Measurements from ENCODE around the gene ADAM12.

ADAM12 gene

DNA sequence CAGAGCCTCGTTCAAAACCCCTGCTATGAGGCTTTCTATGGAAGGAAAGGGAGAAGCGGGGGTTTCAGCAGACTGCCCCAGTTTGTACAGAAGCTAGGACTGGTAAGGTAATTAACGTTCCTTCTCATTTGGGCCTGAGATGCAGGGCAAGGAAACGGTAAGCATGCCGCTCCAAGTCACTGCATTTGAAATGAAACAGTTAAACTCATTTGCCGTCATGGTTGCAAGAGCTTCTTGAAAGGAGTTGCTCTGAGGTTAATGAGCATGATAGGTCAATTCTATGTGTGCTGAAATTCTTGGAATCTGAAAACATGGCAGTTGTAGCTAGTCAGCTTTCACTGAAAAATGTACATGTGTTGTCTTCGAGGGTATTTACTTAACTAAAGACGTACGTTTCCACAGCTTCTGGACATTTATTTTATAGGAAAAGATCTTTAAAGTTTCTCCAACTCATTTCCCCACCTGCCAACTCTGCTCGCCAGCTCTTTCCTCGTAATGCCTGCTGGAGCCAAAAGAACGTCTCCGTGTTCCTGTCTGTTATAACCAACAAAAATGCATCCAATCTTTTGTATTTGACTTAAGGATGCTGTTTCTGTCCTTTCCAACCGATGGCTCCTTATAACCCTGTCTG lies 73.3 kb downstream of the ADAM12 start:
- no peak for DNase-seq

DNA sequence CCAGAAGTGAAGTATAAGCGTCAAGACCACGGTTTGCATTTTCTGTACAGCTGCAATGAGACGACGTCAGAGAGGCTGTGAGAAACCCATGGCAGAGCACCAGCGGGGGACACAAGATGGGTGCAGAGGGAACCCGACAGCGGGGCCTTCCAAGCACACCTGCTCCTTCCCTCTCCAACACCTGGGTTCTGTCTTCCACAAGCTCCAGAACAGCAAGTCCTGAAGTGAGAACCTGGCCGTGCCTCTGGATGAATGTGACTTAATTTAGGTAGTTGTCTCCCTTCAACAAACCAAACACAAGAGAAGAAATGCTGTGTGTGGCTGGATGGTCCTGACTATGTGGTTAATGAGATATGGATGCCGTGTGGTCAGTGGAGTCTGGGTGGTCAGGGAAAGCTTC lies 76.1 kb downstream of the ADAM12 start:
- DNase-seq: no peak

DNA sequence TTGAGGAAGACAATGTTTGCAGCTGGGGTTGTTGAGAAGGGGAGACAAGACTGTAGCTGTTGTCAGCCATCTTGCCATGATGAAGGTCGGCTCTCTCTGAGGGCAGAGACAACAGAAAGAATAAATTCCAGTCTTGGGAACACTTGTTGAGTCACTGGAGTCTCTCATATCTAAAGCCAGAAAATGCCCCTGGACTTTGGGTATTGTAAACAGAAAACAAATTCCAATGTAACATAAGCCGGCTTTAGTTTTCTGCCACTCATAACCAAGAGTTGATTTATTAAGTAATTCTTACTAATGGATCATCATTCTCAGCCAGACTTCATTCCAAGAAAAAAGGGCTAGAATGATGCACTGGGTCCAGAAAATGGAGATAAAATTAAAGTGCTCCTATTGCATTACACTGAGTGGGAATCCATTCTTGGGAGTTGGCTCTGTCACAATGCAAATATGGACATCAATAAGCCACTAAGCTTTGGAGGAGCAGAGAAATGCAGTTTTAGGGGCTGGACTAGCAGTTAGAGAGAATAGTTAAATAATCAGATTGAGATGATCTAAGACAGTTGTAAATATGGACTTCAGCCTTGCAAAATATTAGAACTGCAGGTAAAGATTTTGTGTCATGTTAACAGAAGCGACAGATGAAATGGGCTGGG lies 78.9 kb downstream of the ADAM12 start:
- DNase-seq: no peak

DNA sequence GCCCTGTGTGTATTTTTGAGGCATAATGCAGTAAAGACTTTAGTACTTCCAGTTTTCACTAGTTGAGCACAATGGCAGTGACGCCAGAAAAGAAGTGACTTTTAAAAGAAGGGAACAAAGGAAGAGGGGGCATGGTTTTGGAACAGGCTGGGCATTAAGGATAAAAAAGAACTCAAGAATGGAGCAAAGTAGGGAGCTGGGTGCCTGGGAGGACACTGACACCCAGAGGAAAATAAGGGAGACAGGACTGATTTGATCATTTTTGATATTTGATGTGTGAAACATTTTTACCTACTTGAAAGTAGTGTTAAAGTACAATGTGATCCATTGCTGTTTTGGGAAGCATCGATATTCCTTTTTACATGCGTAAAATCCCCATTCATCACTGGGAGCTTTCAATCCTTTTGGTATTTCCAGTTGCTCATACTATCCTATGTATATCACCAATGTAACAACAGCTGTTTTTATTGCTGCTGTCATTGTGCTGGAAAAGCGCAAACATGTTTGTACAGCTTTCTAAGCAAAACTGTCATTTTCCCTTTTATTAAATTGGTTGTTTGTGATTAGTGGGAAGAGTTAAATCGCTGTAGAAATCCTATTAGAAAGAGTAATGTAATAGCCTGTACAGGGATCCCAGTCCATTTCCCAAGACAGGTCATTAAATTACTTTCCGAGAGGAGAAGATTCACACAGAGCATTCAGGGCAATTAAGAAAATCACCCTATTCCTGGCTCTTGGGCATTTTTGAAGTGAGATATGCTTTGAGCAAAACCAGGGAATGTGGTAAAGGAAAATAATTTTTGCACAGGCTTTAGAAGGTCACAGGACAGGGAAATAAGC lies 85.2 kb downstream of the ADAM12 start:
- no peak for DNase-seq

DNA sequence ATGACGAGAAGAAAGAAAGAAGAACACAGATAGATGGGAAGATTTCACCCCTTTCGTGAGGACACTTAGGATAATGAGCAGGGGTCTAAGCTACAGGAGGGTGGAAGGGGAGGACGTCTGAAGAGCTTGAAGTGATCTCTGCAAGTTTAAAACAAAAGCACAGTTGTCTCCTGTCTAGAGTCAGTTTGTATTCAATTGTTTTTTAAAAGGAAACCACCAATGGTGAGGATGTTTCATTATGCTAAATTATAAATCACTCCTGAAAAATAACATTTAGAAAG lies 85.9 kb downstream of the ADAM12 start:
- DNase-seq: no peak

DNA sequence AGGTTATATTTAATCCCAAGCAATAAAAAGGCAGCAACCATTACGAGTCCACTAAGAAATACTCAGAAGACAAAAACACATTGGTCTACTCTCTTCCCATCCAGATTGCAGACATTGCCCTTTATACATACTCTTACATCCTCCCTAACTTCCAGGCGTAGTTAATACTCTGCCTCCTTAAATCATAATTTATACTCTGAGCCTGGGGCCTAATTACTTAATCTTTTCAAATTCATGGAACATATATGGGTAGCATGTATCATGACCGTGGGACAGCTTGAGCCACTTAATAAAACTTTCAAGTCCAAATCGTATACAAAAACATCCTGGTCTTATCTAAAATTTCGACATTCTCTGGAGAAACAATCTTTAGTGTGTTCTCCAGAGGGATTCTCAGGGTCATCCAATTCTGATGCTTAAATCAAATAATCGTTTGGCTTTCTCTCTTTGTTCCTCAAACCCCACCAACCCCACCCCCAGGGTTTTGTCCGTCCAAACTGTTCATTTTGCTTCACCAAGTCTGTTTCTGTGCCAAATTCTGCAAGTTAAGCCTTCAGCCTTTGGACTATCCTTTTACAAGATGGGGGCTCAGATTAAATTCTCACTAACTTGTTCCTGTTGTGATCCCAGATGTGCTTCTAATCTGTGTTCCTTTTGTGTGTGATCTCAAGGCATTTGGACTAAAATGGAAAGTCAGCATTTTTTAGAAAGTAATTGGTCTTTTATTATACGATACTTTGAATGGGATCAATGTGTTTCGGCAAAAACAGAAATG lies 86.4 kb downstream of the ADAM12 start:
- no peak for DNase-seq

DNA sequence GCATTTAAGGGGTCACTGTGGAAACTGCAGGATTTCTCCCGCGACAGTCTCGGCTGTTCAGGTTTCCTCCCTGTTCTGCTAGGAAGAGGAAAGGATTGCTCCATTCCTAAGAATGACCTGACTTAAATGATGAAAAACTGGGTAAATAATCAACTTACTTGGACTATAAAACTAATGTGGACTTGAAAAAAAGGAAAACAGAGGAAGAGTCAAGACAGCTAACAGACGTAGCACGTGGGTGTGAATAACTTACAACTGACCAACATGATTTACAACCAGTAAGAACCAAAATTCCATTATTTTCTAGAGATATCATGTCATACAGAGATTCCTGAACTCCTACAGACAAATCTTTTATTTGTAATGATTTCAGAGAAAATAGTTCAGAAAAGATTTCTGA lies 93.8 kb downstream of the ADAM12 start:
- no peak for DNase-seq

DNA sequence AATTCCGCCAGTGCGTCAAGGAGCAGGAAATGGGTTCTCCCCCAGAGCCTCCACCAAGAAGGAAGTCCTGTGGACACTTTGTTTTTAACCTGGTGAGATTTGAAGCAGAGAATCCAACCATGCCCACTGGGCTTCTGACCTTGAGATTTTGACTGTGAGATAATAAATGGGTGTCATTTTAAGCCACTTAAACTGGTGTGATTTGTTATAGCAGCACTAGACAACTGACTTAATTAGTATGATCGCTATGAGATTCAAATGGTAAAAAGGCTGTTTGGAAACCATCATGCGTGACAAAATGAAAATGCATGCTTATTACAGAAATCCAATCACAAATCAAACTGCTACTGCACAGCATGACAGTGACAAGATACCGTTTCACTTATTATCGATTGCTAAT lies 98.0 kb downstream of the ADAM12 start:
- DNase-seq: no peak

DNA sequence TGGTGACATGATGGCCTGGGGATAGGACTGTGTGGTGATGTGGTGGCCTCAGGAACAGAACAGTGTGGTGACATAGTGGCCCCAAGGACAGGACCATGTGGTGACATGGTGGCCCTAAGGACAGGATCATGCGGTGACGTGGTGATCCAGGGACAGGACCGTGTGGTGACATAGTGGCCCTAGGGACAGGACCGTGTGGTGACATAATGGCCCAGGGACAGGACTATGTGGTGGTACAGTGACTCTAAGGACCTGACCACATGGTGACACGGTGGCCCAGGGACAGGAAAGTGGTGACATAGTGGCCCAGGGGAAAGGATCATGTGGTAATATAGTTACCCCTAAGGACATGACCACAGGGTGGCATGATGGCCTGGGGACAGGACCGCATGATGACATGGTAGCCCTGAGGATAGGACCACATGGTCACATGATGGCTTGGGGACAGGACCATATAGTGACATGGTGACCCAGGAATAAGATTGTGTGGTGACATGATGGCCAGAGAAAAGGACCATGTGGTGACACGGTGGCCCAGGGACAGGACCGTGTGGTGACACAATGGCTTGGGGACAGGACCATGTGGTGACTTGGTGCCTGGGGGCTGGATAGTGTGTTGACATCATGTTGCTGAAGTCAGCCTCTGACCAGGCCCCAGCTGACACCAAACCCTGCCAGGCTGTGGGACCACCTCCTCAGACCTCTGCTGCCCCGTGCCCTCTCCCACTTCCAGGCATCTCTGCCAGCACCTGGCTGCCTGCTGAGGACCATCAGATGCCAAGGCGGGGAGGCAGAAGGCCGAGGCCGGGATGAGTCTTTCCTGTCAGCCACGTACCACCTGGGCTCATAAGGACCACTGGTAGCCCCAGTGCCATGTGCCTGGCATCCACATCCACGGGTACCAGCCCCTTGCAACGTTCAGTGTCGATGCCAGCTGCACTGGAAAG lies 99.5 kb downstream of the ADAM12 start:
- DNase-seq: no peak

DNA sequence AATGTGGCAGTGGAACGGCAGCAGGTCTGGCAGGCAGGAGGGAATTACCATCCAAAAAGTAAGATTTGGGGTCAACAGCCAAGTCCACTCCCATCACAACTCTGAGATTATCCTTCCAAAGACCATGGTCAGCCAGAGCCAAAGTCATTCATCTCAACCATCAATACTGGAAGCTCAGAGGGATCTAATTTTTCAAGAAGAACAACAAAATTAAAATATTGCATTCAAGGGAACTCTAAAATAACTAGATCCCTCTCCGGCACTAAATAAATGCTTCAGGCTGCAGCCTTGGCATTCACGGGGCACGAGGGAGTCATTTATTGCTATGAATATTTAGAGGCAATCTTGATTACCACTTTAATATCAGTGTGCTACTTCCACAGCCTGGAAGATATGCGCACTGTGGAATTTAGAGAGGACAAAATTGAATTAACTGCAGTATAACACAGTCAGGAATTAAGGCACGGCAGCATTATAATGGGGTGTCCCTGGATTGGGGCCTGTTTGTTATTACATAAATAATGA lies 102.0 kb downstream of the ADAM12 start:
- DNase-seq: no peak

DNA sequence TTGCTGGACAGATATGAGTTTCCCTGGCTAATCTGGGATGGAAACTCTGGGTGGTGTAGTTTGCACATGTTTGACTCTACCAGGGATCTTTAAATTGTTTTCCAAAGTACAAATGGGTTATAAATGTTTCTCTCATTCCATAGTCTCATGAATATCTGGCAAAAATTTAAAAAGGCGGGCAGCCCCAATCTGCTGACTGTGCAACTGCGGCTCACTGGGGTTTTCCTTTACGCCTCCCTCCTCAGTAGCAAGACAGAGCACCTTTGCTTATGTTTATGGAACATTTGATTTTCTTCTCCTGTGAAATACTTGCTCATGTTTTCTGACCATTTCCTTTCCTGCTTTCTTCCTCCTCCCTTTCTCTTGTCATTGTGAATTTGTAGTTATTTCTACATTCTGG lies 105.0 kb downstream of the ADAM12 start:
- DNase-seq: no peak

DNA sequence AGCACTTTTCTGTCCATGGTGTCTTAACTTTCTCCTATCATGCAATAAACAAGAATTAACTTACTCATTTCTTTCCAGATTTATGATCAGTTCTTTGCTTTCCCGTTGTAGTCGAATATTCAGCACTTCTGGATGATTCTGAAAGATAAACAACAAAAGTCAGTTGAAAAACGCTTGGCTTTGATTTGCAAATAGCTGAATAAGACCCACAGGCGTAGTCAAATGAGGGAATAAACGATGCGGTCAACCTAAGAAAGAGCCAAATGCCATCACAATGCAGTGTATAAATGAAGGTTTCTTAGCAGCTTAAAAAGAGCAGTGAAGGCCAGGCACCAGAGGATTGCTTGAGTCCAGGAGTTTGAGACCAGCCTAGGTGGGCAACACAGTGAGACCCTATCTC lies 109.4 kb downstream of the ADAM12 start:
- DNase-seq: no peak

DNA sequence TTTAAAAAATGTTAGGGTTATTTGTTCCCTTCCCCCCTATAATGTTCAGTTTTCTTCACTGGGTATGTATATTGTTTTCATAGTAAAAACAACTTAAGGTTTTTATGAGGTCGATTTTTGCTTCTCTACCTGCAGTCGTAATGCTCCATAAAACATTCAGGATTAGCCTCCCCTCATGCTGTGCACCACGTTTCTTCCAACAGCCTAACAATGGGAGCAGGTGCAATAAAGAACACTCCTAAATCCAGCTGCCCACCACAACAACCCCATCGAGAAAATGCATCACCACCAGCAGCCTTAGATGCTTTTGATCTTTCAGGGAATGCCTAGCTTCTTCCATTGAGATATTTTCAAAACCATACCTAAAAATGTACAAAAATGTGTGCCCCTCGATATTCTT lies 111.1 kb downstream of the ADAM12 start:
- DNase-seq: no peak

DNA sequence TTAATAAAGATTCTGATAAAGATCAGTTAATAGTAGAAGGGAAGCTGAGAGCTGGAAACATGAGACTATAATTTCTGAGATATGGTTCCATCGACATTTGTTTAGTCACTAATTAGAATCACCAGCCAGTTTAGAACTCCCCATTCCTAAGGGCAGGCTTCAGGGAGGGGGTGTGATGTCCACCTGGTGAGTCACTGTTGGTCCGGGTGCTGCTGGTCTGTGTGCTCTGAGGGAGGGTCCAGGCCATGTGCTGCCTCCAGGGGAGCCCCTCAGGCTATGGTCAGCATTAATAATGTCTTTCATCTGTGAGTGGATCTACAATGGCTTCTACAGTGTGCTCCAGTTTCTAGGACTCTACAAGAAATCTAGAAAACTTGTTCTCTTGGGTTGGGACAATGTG lies 115.8 kb downstream of the ADAM12 start:
- DNase-seq: no peak

DNA sequence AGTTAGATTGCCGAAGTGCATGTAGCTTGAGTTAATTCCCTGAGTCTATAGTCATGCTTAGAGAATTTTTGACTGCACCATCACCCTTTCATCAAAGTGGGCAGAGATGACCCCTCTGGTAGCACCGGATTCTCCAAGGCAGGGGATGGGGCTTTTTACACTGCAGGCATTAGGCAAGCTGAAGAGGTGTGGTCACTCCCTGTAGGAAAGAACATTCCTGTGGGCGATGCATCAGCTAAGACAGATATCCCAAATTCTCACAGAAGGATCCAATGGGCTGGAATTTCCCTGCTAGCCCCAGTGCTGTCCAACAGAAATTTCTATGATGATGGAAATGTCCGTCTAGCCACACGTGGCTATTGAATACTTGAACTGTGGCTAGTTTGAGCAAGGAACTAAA lies 118.2 kb downstream of the ADAM12 start:
- no peak for DNase-seq

DNA sequence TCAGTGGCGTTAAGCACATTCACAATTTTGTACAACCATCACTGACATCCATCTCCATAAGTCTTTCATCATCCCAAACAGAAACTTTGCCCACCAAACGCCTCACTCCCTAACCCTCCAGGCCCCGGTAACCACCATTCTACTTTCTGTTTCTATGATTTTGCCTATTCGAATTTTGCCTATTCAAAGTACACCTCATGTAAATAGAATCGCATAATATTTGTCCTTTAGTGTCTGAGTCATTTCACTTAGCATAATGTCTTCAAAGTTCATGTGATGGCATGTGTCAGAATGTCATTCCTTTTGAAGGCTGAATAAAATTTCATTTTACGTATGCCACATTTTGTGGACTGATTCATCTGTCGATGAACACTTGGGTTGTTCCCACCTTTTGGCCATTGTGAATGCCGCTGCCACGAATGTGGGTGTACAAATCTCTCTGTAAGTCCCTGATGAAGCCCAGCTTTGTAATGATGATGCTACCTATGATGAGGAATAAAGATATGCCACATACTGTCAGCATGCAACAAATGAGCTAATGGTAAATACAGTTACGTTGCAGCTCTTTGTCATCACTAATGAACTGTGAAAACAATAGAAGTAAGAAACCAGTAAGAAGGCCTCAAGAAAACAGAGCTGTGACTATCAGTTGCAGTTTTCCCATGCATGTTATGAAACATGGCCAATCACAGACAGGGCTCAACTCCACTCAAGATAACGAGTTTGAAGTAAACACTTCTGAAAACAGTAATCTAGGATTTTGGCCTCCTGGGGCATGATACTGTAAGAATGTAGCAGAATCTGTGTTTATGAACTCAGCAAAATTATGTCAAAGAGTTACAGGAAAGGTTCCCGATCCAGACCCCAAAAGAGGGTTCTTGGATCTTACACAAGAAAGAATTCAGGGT lies 120.0 kb downstream of the ADAM12 start:
- no peak for DNase-seq

DNA sequence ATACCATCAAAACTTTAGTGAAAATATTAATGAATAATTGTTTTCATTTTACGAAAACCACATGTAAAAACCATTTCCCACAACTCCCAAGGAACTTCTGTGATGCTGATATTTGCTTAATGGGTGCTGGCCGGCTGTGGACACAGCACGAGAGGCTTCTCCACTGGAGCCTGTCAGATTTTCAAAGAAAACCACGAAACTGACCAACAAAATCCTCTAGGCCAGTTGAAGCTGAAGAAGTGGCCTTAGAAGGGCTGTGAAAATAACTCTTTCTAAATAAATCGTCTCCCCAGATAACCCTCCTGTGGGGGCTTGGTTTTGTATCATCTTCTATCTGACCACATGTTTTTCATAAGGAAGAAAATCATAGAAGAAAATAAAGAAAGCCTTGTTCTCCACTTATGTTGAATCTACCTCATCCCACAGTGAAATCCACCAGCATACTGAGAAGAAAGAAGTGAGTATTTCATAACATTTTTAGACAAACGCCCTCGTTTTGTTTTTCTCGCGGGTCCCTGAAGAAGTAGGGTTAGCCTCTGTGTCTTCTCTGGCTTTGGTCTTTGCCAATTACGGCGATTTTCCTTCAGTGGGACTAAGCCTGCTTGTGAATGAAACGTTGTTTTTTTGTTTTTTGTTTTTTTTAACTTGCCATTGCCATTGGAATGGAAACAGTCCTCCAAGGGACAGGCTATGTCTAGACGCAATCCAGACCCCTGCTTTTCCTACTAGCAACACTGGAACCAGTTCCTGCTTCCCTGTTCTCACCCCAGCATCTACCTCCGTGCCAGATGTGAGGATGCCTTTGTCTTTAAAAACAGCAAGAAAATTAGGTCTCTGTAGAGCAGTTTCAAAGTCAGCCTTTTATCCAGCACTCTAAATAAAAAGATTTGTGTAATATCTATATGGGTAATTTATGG lies 123.9 kb downstream of the ADAM12 start:
- no peak for DNase-seq

DNA sequence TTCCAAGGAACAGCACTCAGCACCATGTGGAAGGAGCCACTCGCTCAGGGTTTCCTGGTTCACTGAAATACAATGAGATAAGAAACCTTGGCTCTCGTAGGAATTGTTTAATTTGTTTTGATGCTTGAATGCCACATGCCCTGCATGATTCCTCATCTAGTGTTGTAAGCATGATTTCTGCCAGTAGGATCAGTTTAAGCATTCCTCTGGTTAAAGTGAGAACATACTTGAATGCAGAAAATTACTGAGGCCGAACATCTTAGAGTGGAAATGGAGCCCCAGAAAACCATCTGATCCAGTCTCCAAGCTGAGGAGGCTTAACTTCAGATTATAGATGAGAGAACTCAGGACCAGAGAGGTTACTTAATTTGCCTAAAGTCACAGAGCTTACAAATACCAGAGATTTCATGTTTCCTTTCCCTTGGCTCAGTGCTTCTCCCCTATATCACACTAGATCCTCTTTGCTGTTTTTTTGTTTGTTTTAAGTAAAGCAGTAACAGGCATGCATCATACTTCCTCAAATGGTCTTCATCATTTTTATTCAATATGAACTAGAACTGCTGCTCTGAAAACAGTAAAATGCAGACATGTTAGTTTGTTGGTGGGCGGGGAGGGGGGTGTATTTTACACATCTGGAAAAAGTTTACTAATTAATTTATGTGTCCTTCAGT lies 125.1 kb downstream of the ADAM12 start:
- DNase-seq: no peak

DNA sequence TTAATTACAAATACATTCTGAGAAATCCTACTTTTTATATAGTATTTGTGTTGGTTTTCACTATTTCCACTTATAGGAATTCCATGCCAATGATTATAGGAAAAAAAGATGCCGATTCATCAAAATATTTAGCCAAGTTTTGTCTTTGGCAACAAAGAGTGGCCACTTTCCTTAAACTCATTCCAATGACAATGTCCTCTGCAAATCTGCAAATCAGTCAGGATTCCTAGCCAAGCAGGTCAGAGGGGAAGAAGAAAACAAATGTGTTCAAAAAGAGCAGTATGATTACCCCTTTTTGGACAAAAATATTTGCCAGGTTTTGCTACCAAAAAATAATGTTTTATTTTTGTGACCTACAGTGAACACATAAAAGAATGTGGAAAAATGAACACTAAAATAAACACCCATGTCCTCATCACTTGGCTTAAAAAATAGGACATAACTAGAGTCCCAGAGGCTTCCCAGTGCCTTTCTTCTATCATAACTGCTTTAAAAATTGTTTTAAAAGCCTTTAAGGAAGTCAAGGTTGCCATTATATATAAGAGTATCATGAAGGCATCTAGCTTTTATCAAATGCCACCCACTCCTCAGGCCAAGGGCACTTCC lies 125.9 kb downstream of the ADAM12 start:
- no peak for DNase-seq
